Activated CD4-positive, alpha-beta T cell treated with anti-CD3 and anti-CD28 coated beads, Interleukin-2, amount 50 U/mL, for 1 hour (primary cell): ENCODE results near the gene HPS5.
"Not testable (repeated sequence)": the region's sequence is repeated elsewhere in the genome, so short reads cannot be mapped to it uniquely, and the experiment has no call there.

Experiments
- DNase-seq: peaks from one replicate; pipeline ENCODE4 v3.0.0-alpha.2; 2020

Gene HPS5

GRCh38 chr11:18270102-18270501 lies 51.8 kb downstream of the HPS5 start:
- no peak for DNase-seq

- not testable (repeated sequence) for DNase-seq
These were observed 52.7 kb downstream of the HPS5 start for GRCh38 chr11:18269252-18269651.

GRCh38 chr11:18267335-18268133 lies 54.4 kb downstream of the HPS5 start:
- DNase-seq, result not testable (repeated sequence)

GRCh38 chr11:18265949-18266348 lies 56.0 kb downstream of the HPS5 start, which contains the start of gene SAA1:
SAA1 (plus strand) TSS chr11:18266264; CDS start chr11:18266888, 624 bp downstream.
- no peak for DNase-seq

GRCh38 chr11:18264677-18265555 lies 57.0 kb downstream of the HPS5 start:
- DNase-seq, result no peak

GRCh38 chr11:18264035-18264434 lies 57.9 kb downstream of the HPS5 start:
- no peak for DNase-seq

GRCh38 chr11:18262681-18263350 lies 59.1 kb downstream of the HPS5 start:
- not testable (repeated sequence) for DNase-seq

- DNase-seq, result no peak
These were observed 60.2 kb downstream of the HPS5 start for GRCh38 chr11:18261721-18262120.

GRCh38 chr11:18259259-18259658 lies 62.7 kb downstream of the HPS5 start:
- no peak for DNase-seq

GRCh38 chr11:18254781-18255361 lies 67.1 kb downstream of the HPS5 start:
- no peak for DNase-seq

- no peak for DNase-seq
These were observed 68.1 kb downstream of the HPS5 start for GRCh38 chr11:18253778-18254338.

- no peak for DNase-seq
These were observed 68.7 kb downstream of the HPS5 start for GRCh38 chr11:18253233-18253632.

- no peak for DNase-seq
These were observed 73.4 kb downstream of the HPS5 start, which contains the start of gene SAA2 for GRCh38 chr11:18248561-18248960. SAA2 (minus strand) TSS chr11:18248668; CDS start chr11:18248011, 657 bp downstream.

GRCh38 chr11:18247191-18247581 lies 74.8 kb downstream of the HPS5 start:
- not testable (repeated sequence) for DNase-seq

- DNase-seq, result not testable (repeated sequence)
These were observed 75.4 kb downstream of the HPS5 start for GRCh38 chr11:18246379-18247190.

GRCh38 chr11:18245396-18245795 lies 76.5 kb downstream of the HPS5 start:
- DNase-seq, result no peak

- peak; percentile 47 for DNase-seq
These were observed 78.1 kb downstream of the HPS5 start for GRCh38 chr11:18243783-18244362.

GRCh38 chr11:18239655-18240054 lies 82.3 kb downstream of the HPS5 start:
- no peak for DNase-seq

- no peak for DNase-seq
These were observed 85.1 kb downstream of the HPS5 start, which contains the start of gene SAA4 for GRCh38 chr11:18236664-18237356. SAA4 (minus strand) TSS chr11:18236802; CDS start chr11:18235926, 876 bp downstream.
